T-helper 2 cell (primary cell): Measurements from ENCODE around the gene KIF23.
"Not testable (repeated sequence)": the region's sequence is repeated elsewhere in the genome, so short reads cannot be mapped to it uniquely, and the experiment has no call there.

Experiments
- DNase-seq, 5 experiments: peaks; one replicate each; pipeline versions ENCODE4 v3.0.0 to v3.0.0-alpha.2; 2012 to 2022
- total RNA-seq, 2 donors: gene quantifications; one replicate each; lab custom pipeline; 2026; lab: John Stamatoyannopoulos, UW

KIF23 gene
- 7.6 to 15.0 reads per million in 2 donors for total RNA-seq

GRCh38 chr15:69413822-69414700 lies at the start of gene KIF23:
TSS of gene KIF23 (plus strand) at chr15:69414349. CDS start at chr15:69414466, 117 bp downstream.
- DNase-seq: peak; percentile 85 to 98 (median 90)

GRCh38 chr15:69367236-69367635 lies 46.9 kb upstream of the KIF23 start:
- DNase-seq: no peak

- DNase-seq: no peak
Measured at GRCh38 chr15:69369631-69370030, 44.5 kb upstream of the KIF23 start.

GRCh38 chr15:69373406-69373805 lies 40.7 kb upstream of the KIF23 start:
- no peak for DNase-seq

- no peak for DNase-seq
Measured at GRCh38 chr15:69375151-69375790, 38.9 kb upstream of the KIF23 start.

- DNase-seq: no peak
Measured at GRCh38 chr15:69377216-69377970, 36.8 kb upstream of the KIF23 start.

GRCh38 chr15:69380100-69380725 lies 33.9 kb upstream of the KIF23 start:
- no peak for DNase-seq

- no peak for DNase-seq
Measured at GRCh38 chr15:69380726-69381105, 33.4 kb upstream of the KIF23 start.

GRCh38 chr15:69382176-69382575 lies 32.0 kb upstream of the KIF23 start:
- not testable (repeated sequence) for DNase-seq

GRCh38 chr15:69384066-69384465 lies 30.1 kb upstream of the KIF23 start:
- DNase-seq: not testable (repeated sequence)

- no peak for DNase-seq
Measured at GRCh38 chr15:69384626-69385598, 29.2 kb upstream of the KIF23 start.

GRCh38 chr15:69385831-69386230 lies 28.3 kb upstream of the KIF23 start:
- no peak for DNase-seq

GRCh38 chr15:69386284-69386683 lies 27.9 kb upstream of the KIF23 start:
- no peak for DNase-seq

GRCh38 chr15:69388260-69388705 lies 25.9 kb upstream of the KIF23 start:
- DNase-seq: no peak

- no peak for DNase-seq
Measured at GRCh38 chr15:69389426-69389825, 24.7 kb upstream of the KIF23 start.

GRCh38 chr15:69390575-69390974 lies 23.6 kb upstream of the KIF23 start:
- no peak for DNase-seq

- DNase-seq: no peak
Measured at GRCh38 chr15:69391046-69391757, 22.9 kb upstream of the KIF23 start.

- no peak for DNase-seq
Measured at GRCh38 chr15:69392352-69392751, 21.8 kb upstream of the KIF23 start.

- DNase-seq: no peak
Measured at GRCh38 chr15:69393831-69394491, 20.2 kb upstream of the KIF23 start.
